HepG2 (cell line): ENCODE data around the gene NTMT1.

Experiments
- FOXM1 ChIP-seq: sonication (generic); formaldehyde crosslinking; IDR thresholded peaks from 2 replicates; pipeline ENCODE4 v1.5.0; 2020; ENCODE audit warnings: missing genetic modification reagents
- MYC ChIP-seq: sonication (generic); formaldehyde crosslinking; IDR thresholded peaks from 2 replicates; pipeline ENCODE4 v1.9.0; 2021; ENCODE audit warnings: missing genetic modification reagents, borderline replicate concordance
- NR2F2 ChIP-seq: IDR thresholded peaks from 2 replicates; pipeline ENCODE4 v1.6.1; 2012; ENCODE audit warnings: low read depth, inconsistent platforms, borderline replicate concordance
- TF ChIP-seq, protein P1 (sequence below): sonication (generic); formaldehyde crosslinking; IDR thresholded peaks from 2 replicates; pipeline ENCODE4 v1.5.0; 2020; ENCODE audit warnings: mild to moderate bottlenecking, missing genetic modification reagents, moderate library complexity

DNA sequence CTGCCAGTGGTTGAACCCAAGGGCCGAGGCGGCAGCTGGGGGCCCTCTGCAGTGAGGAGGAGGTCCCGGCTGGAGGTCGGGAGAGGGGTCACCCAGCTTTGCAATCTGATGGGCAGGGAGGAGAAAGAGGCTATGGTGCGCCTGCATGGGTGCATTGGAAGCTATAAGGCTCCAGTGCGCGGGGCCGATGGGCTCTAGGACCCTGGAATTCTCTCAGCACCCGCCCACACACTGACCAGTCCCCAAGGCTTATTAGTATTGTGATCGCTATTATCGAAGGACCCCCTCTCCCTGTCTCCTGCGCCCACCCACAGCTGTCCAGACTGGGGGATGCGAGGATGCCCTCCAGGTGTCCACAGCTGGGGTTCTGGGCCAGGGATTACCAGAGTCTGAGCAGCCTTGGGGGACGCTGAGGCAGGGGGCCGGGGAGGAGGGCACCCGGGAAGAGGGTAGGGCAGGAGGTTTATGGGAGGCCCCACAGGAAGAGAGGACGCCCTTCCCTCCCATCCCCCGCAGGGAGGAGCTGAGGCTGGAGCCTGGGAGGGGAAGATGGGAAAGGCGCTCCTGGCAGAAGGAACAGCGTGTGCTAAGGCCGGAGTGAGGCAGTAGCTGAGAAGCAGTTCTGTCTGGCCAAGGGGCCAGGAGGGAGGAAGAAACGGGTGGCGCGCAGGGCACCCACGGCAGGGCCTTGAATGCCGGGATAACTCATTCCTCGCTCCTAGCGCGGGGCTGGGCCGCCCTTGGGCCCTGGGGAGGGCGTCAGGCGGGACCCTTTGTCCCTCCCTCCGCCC, 29.2 kb upstream of the NTMT1 start:
- peak; percentile 45 for TF ChIP-seq MYC (CRISPR knock-in tag)
- TF ChIP-seq FOXM1 (CRISPR knock-in tag), result no peak
- TF ChIP-seq NR2F2, result no peak
- TF ChIP-seq, protein P1, sequence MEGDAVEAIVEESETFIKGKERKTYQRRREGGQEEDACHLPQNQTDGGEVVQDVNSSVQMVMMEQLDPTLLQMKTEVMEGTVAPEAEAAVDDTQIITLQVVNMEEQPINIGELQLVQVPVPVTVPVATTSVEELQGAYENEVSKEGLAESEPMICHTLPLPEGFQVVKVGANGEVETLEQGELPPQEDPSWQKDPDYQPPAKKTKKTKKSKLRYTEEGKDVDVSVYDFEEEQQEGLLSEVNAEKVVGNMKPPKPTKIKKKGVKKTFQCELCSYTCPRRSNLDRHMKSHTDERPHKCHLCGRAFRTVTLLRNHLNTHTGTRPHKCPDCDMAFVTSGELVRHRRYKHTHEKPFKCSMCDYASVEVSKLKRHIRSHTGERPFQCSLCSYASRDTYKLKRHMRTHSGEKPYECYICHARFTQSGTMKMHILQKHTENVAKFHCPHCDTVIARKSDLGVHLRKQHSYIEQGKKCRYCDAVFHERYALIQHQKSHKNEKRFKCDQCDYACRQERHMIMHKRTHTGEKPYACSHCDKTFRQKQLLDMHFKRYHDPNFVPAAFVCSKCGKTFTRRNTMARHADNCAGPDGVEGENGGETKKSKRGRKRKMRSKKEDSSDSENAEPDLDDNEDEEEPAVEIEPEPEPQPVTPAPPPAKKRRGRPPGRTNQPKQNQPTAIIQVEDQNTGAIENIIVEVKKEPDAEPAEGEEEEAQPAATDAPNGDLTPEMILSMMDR (CRISPR knock-in tag), result peak; percentile 2; the same call in 1 of the 2 replicates
